H1 (cell line): ENCODE measurements around the gene MAPT. TPM values are rescaled to one million over a fixed set of nuclear protein-coding genes. Genes with fewer than 3 reads are reported as not detected.

Experiments
- CTCF ChIA-PET: fragments of 300-600 bp; sonication (Branson Sonifier 250); formaldehyde crosslinking; loops from one replicate; lab custom pipeline; 2021; ENCODE audit not compliant: partially characterized antibody; lab: Charles Lee
- POLR2A ChIA-PET: fragments of 300-600 bp; sonication (Branson Sonifier 250); formaldehyde crosslinking; loops from one replicate; lab custom pipeline; 2021; ENCODE audit warnings: inconsistent platforms; ENCODE audit not compliant: partially characterized antibody; lab: Charles Lee
- DNase-seq, 2 experiments: peaks; one replicate each; pipeline versions ENCODE4 v3.0.0 to v3.0.0-alpha.2; 2010 to 2022; ENCODE audit warnings: low spot score in 2 of 2, low read depth in 1 of 2, mixed read lengths in 1 of 2
- FAIRE-seq: peaks from 2 replicates; lab custom pipeline; 2011; peaks lifted over from hg19 to GRCh38; lab: Jason Lieb, UNC
- H2AFZ ChIP-seq: 2 replicates; pipeline ENCODE4 v1.8.1; 2012; ENCODE audit warnings: low read length, inconsistent platforms
- H2AK5ac ChIP-seq: 2 replicates; pipeline ENCODE4 v1.6.1; 2013; ENCODE audit warnings: low read depth, low read length
- H2BK120ac ChIP-seq: replicated peaks from 2 replicates; pipeline ENCODE3; 2013; ENCODE audit warnings: low read depth, low read length, inconsistent platforms
- H2BK12ac ChIP-seq: 2 replicates; pipeline ENCODE4 v1.6.1; 2013; ENCODE audit warnings: low read depth, low read length
- H2BK15ac ChIP-seq: 2 replicates; pipeline ENCODE4 v1.6.1; 2013; ENCODE audit warnings: low read length
- H2BK20ac ChIP-seq: 2 replicates; pipeline ENCODE4 v1.6.1; 2013; ENCODE audit warnings: low read length
- H2BK5ac ChIP-seq: 2 replicates; pipeline ENCODE4 v1.6.1; 2013; ENCODE audit warnings: low read depth, low read length
- H3K14ac ChIP-seq: 2 replicates; pipeline ENCODE4 v1.6.1; 2013; ENCODE audit warnings: inconsistent platforms; ENCODE audit not compliant: insufficient read length
- H3K18ac ChIP-seq: 2 replicates; pipeline ENCODE4 v1.6.1; 2013; ENCODE audit warnings: low read length; ENCODE audit errors: extremely low read depth
- H3K23ac ChIP-seq: 2 replicates; pipeline ENCODE4 v1.6.1; 2013; ENCODE audit warnings: inconsistent platforms; ENCODE audit not compliant: insufficient read length
- H3K23me2 ChIP-seq: 2 replicates; pipeline ENCODE4 v1.6.1; 2013; ENCODE audit warnings: low read depth, low read length
- H3K27ac ChIP-seq: 2 replicates; pipeline ENCODE4 v1.6.1; 2011; ENCODE audit warnings: low read depth, low read length, inconsistent platforms
- H3K27me3 ChIP-seq, 4 experiments: replicated peaks in 1 of 4; 1 replicate in 1 of 4; 2 replicates in 3 of 4; pipeline versions ENCODE4 v1.6.1 to v1.8.1; 2011 to 2013; ENCODE audit warnings: low read length in 3 of 4, mild to moderate bottlenecking in 3 of 4, inconsistent platforms in 2 of 4, mixed read lengths in 2 of 4, moderate library complexity in 1 of 4; ENCODE audit not compliant: control insufficient read depth in 3 of 4, insufficient read depth in 3 of 4; ENCODE audit errors: extremely low read depth in 1 of 4
- H3K36me3 ChIP-seq, 4 experiments: 2 replicates each; pipeline versions ENCODE4 v1.6.1 to v1.8.1; 2011 to 2013; ENCODE audit warnings: mild to moderate bottlenecking in 4 of 4, low read length in 3 of 4, moderate library complexity in 2 of 4, control low read depth in 1 of 4, inconsistent platforms in 1 of 4; ENCODE audit not compliant: insufficient read depth in 4 of 4, control insufficient read depth in 2 of 4
- H3K4ac ChIP-seq: replicated peaks from 2 replicates; pipeline ENCODE3; 2013; ENCODE audit warnings: low read length, low read depth, mixed read lengths, inconsistent platforms; ENCODE audit not compliant: insufficient read length
- H3K4me1 ChIP-seq, 4 experiments: replicated peaks in 1 of 4; 1 replicate in 1 of 4; 2 replicates in 3 of 4; pipeline versions ENCODE4 v1.6.1 to v1.8.1; 2011 to 2013; ENCODE audit warnings: low read length in 3 of 4, inconsistent platforms in 2 of 4, mixed read lengths in 1 of 4; ENCODE audit not compliant: insufficient read depth in 4 of 4, control insufficient read depth in 3 of 4
- H3K4me2 ChIP-seq, 2 experiments: 2 replicates each; pipeline versions ENCODE4 v1.6.1 to v1.8.1; 2011 to 2013; ENCODE audit warnings: low read depth in 2 of 2, low read length in 2 of 2, control low read depth in 1 of 2, inconsistent platforms in 1 of 2, mild to moderate bottlenecking in 1 of 2; ENCODE audit not compliant: insufficient read depth in 1 of 2
- H3K4me3 ChIP-seq, 4 experiments: fragments of 200-600, 300-600 bp in 1 of 4; sonication (generic), shearing (Covaris generic), sonication (Bioruptor Twin) in 1 of 4; 2 replicates each; pipeline versions ENCODE4 v1.5.1 to v1.8.1; 2011 to 2016; ENCODE audit warnings: low read length in 4 of 4, low read depth in 3 of 4, control low read depth in 2 of 4, inconsistent platforms in 2 of 4, mild to moderate bottlenecking in 2 of 4, mixed read lengths in 1 of 4, moderate library complexity in 1 of 4; ENCODE audit not compliant: insufficient read depth in 2 of 4; ENCODE audit errors: extremely low read depth in 1 of 4
- H3K56ac ChIP-seq: replicated peaks from 2 replicates; pipeline ENCODE3; 2013; ENCODE audit warnings: low read depth, mild to moderate bottlenecking, mixed read lengths, low read length, inconsistent platforms; ENCODE audit not compliant: insufficient read length
- H3K79me1 ChIP-seq: 2 replicates; pipeline ENCODE4 v1.6.1; 2013; ENCODE audit warnings: low read depth, low read length, control low read depth
- H3K79me2 ChIP-seq, 2 experiments: 2 replicates each; pipeline versions ENCODE4 v1.6.1 to v1.8.1; 2012 to 2013; ENCODE audit warnings: low read length in 2 of 2, mild to moderate bottlenecking in 2 of 2, inconsistent platforms in 1 of 2; ENCODE audit not compliant: insufficient read depth in 2 of 2, control insufficient read depth in 1 of 2
- H3K9ac ChIP-seq, 4 experiments: replicated peaks in 1 of 4; 1 replicate in 1 of 4; 2 replicates in 3 of 4; pipeline versions ENCODE4 v1.6.1 to v1.8.1; 2011 to 2013; ENCODE audit warnings: low read depth in 3 of 4, low read length in 3 of 4, control low read depth in 2 of 4, mild to moderate bottlenecking in 2 of 4, moderate library complexity in 2 of 4, inconsistent platforms in 1 of 4; ENCODE audit errors: extremely low read depth in 1 of 4
- H3K9me3 ChIP-seq, 2 experiments: 2 replicates each; pipeline versions ENCODE4 v1.6.1 to v1.8.1; 2012 to 2013; ENCODE audit warnings: mild to moderate bottlenecking in 2 of 2, moderate library complexity in 2 of 2, control low read depth in 1 of 2, inconsistent platforms in 1 of 2, low read depth in 1 of 2, low read length in 1 of 2, mixed read lengths in 1 of 2; ENCODE audit not compliant: insufficient read depth in 2 of 2
- H4K20me1 ChIP-seq, 2 experiments: replicated peaks in 1 of 2; 2 replicates each; pipeline versions ENCODE3 to v1.8.1; 2011 to 2013; ENCODE audit warnings: inconsistent platforms in 2 of 2, low read length in 2 of 2, mild to moderate bottlenecking in 1 of 2; ENCODE audit not compliant: insufficient read depth in 2 of 2, control insufficient read depth in 1 of 2
- H4K5ac ChIP-seq: 2 replicates; pipeline ENCODE4 v1.6.1; 2013; ENCODE audit warnings: low read length, low read depth, mixed read lengths, inconsistent platforms; ENCODE audit not compliant: insufficient read length
- H4K8ac ChIP-seq: 2 replicates; pipeline ENCODE4 v1.8.0; 2013; ENCODE audit warnings: mild to moderate bottlenecking, moderate library complexity, low read length, inconsistent platforms; ENCODE audit not compliant: insufficient read depth; ENCODE audit errors: extremely low read depth
- H4K91ac ChIP-seq: replicated peaks from 2 replicates; pipeline ENCODE3; 2013; ENCODE audit warnings: low read length, mixed read lengths, inconsistent platforms; ENCODE audit not compliant: insufficient read length
- ATF2 ChIP-seq: IDR thresholded peaks from 2 replicates; pipeline ENCODE4 v1.6.1; 2012; ENCODE audit warnings: low read length, inconsistent platforms
- BACH1 ChIP-seq: IDR thresholded peaks from 2 replicates; pipeline ENCODE4 v1.6.1; 2012; ENCODE audit warnings: low read length, improper control_type of control experiment
- BCL11A ChIP-seq, 2 experiments: IDR thresholded peaks; one replicate each; pipeline ENCODE4 v1.6.1; 2011; ENCODE audit warnings: low read depth in 2 of 2, low read length in 2 of 2, mild to moderate bottlenecking in 2 of 2
- BRCA1 ChIP-seq: IDR thresholded peaks from 2 replicates; pipeline ENCODE4 v1.6.1; 2012; ENCODE audit warnings: low read depth, low read length, improper control_type of control experiment
- CREB1 ChIP-seq: IDR thresholded peaks from 2 replicates; pipeline ENCODE4 v1.6.1; 2012; ENCODE audit warnings: inconsistent platforms
- CTBP2 ChIP-seq: IDR thresholded peaks from 2 replicates; pipeline ENCODE4 v1.7.0; 2011; ENCODE audit warnings: borderline replicate concordance, mild to moderate bottlenecking, moderate library complexity, mixed read lengths, low read length; ENCODE audit not compliant: insufficient read depth, insufficient read length
- MAFK ChIP-seq: IDR thresholded peaks from 2 replicates; pipeline ENCODE4 v1.6.1; 2012; ENCODE audit warnings: low read depth, mild to moderate bottlenecking, improper control_type of control experiment, low read length
- RBBP5 ChIP-seq: IDR thresholded peaks from 2 replicates; pipeline ENCODE4 v1.7.1; 2012; ENCODE audit warnings: low read depth, mild to moderate bottlenecking, inconsistent platforms, low read length, moderate library complexity, borderline replicate concordance
- RFX5 ChIP-seq: IDR thresholded peaks from 2 replicates; pipeline ENCODE4 v1.6.1; 2011; ENCODE audit warnings: low read depth, low read length, improper control_type of control experiment, borderline replicate concordance
- SIRT6 ChIP-seq: IDR thresholded peaks from one replicate; pipeline ENCODE4 v1.7.1; 2012; ENCODE audit warnings: low read length, inconsistent platforms
- SUZ12 ChIP-seq: fragments of 200-600 bp; sonication (generic); IDR thresholded peaks from 2 replicates; pipeline ENCODE4 v1.6.1; 2012; ENCODE audit warnings: mild to moderate bottlenecking, inconsistent platforms, low read length, moderate library complexity, mixed read lengths
- TAF1 ChIP-seq: IDR thresholded peaks from 2 replicates; pipeline ENCODE4 v1.6.1; 2011; ENCODE audit warnings: mild to moderate bottlenecking, low read depth, low read length
- YY1 ChIP-seq: IDR thresholded peaks from 2 replicates; pipeline ENCODE4 v1.6.1; 2011; ENCODE audit warnings: low read depth, mild to moderate bottlenecking, low read length
- WGBS, 2 experiments: shearing (Covaris generic) in 1 of 2; methylation state at CpG; one replicate each; pipeline versions ENCODE4 v1.1.6 to v1.1.7; 2013 to 2015; ENCODE audit warnings: low lambda C conversion rate in 2 of 2, mixed read lengths in 2 of 2, inconsistent platforms in 1 of 2, low coverage in 1 of 2, missing lambda C conversion rate in 1 of 2; ENCODE audit not compliant: insufficient replicate concordance in 2 of 2, insufficient coverage in 1 of 2, insufficient read length in 1 of 2; ENCODE audit errors: extremely low coverage in 1 of 2, missing lambda C conversion rate in 1 of 2; 5-methylcytosine and 5-hydroxymethylcytosine counted together
- polyA plus RNA-seq, 7 experiments: library from polyadenylated mRNA; depleted of rRNA in 3 of 7; stranded (reverse) in 5 of 7; unstranded in 2 of 7; fragments of >200 nt in 5 of 7; fragments of 200-250 nt in 2 of 7; gene quantifications; 1 replicate in 5 of 7; 2 replicates in 1 of 7; 4 replicates in 1 of 7; pipeline versions ENCODE4 v1.2.1 to v1.2.3, GENCODE V29; 2011 to 2013; ENCODE audit warnings: missing spikeins in 2 of 7, mixed read lengths in 2 of 7
- total RNA-seq: library from RNA; stranded (reverse); fragmentation: NEBNext Ultra II Directional; extraction: Animal tissue kit (Norgen Biotek cat#: 25700); gene quantifications from 2 replicates; pipeline ENCODE4 v1.2.1, GENCODE V29; 2021

The MAPT gene
- total and polyA plus RNA-seq, 2 of the 8 experiments (the other 6 are each of a cell fraction or from before 2014, with no cell fraction given), result 0.54 to 1.7 TPM

- Histone ChIP-seq H3K79me2 (no peaks in the 10 kb centered on the region), H3K9ac (no peak overlapping the region), H2BK20ac (no peak overlapping the region), H3K27ac (no peak overlapping the region), H3K36me3 (no peaks in the 10 kb centered on the region), H3K79me1 (no peaks in the 10 kb centered on the region), H3K4ac (no peak overlapping the region), H4K5ac (no peak overlapping the region), H3K23me2 (no peaks in the 10 kb centered on the region; the same call in 1 of the 2 replicates), H3K14ac (no peak overlapping the region), H4K91ac (no peak overlapping the region), H3K4me2 (no peak overlapping the region), H2AK5ac (no peak overlapping the region), H4K8ac (no peak overlapping the region), H2BK15ac (no peak overlapping the region), H3K27me3 (no peaks in the 10 kb centered on the region; a peak in 1 of 7 replicates), H3K9me3 (no peaks in the 10 kb centered on the region), H2AFZ (no peak overlapping the region), H2BK5ac (no peak overlapping the region), H2BK12ac (0 out of 2 replicates have a peak overlapping the region, but pooled peaks have one; percentile 1), H3K4me3 (no peak overlapping the region), H3K18ac (no peak overlapping the region), H3K56ac (no peak overlapping the region), H2BK120ac (no peak overlapping the region), H4K20me1 (no peaks in the 10 kb centered on the region), H3K23ac (no peak overlapping the region), H3K4me1 (peaks cover 2 to 8% (median 4%) of the 10 kb centered on the region in 4 experiments; a peak in 5 of 7 replicates)
- POLR2A ChIA-PET, result no interaction called here
- TF ChIP-seq BCL11A (IDR thresholded peaks at IDR 0.05; ENCODE audit: low read depth in 2 of 2, low read length in 2 of 2), result no peak
- no peak for TF ChIP-seq CREB1
- TF ChIP-seq RBBP5, result no peak
- TF ChIP-seq CTBP2, result no peak
- no peak for TF ChIP-seq TAF1
- no peak for TF ChIP-seq RFX5
- TF ChIP-seq ATF2, result no peak
- TF ChIP-seq SUZ12, result no peak
- no peak for TF ChIP-seq BACH1
- no peak for TF ChIP-seq SIRT6
- TF ChIP-seq YY1, result no peak
- TF ChIP-seq BRCA1, result no peak
- TF ChIP-seq MAFK, result no peak
- 79% methylated on average over 4 of the region's 4 CpGs; no CpG with 5 or more reads in 1 of the 2 experiments for WGBS, 2 experiments
- CTCF ChIA-PET, result interaction anchor here (0.9 to 1.6 kb wide), 3 partner anchors 9 to 104 kb away, joined by 3 to 15 read pairs (median 3); no protein-coding TSS in a partner anchor
- DNase-seq (no peak), FAIRE-seq (no peak)
Measured at GRCh38 chr17:45940293-45940692, 45.9 kb downstream of the MAPT start.
